Endothelial cell of umbilical vein (primary cell): ENCODE results near the gene DHX16. TPM values are rescaled to one million over a fixed set of nuclear protein-coding genes. Genes with fewer than 3 reads are reported as not detected.

Experiments
- BruUV-seq: library from RNA; stranded (reverse); fragments of 400-500 nt; replicated peaks from 2 replicates; lab custom pipeline; 2021; lab: Mats Ljungman, UMichigan
- CTCF ChIA-PET: fragments of 300-600, 350-600 bp; sonication (Branson Sonifier 250); formaldehyde crosslinking; loops from one replicate; lab custom pipeline; 2021; ENCODE audit warnings: antibody characterized with exemption, inconsistent platforms; lab: Charles Lee
- POLR2A ChIA-PET: fragments of 300-600, 350-600 bp; sonication (Branson Sonifier 250); formaldehyde crosslinking; loops from one replicate; lab custom pipeline; 2021; ENCODE audit warnings: antibody characterized with exemption, inconsistent platforms; lab: Charles Lee
- DNase-seq: peaks from one replicate; pipeline ENCODE4 v3.0.0-alpha.2; 2011; ENCODE audit warnings: low read depth, low spot score
- FAIRE-seq: peaks from 2 replicates; lab custom pipeline; 2011; peaks lifted over from hg19 to GRCh38; lab: Jason Lieb, UNC
- H2AFZ ChIP-seq: 2 replicates; pipeline ENCODE4 v1.6.0; 2012; ENCODE audit warnings: low read depth, low read length, control low read depth, inconsistent platforms
- H3K27ac ChIP-seq: 2 replicates; pipeline ENCODE4 v1.5.1; 2011; ENCODE audit warnings: low read depth, mild to moderate bottlenecking, control low read depth, low read length, moderate library complexity; ENCODE audit not compliant: insufficient read depth
- H3K27me3 ChIP-seq, 2 experiments: 2 replicates each; pipeline versions ENCODE4 v1.6.0 to v1.6.1; 2011; ENCODE audit warnings: low read length in 2 of 2, mixed read lengths in 1 of 2; ENCODE audit not compliant: control insufficient read depth in 2 of 2, insufficient read depth in 2 of 2
- H3K36me3 ChIP-seq, 2 experiments: 2 replicates in 1 of 2; 3 replicates in 1 of 2; pipeline ENCODE4 v1.5.1; 2011; ENCODE audit warnings: low read length in 2 of 2, mild to moderate bottlenecking in 1 of 2, moderate library complexity in 1 of 2; ENCODE audit not compliant: control insufficient read depth in 2 of 2, insufficient read depth in 2 of 2; ENCODE audit errors: extremely low read depth in 1 of 2
- H3K4me1 ChIP-seq: 3 replicates; pipeline ENCODE4 v1.5.1; 2011; ENCODE audit warnings: mild to moderate bottlenecking, low read length; ENCODE audit not compliant: control insufficient read depth, insufficient read depth; ENCODE audit errors: extremely low read depth
- H3K4me2 ChIP-seq: 2 replicates; pipeline ENCODE4 v1.6.1; 2011; ENCODE audit warnings: low read length, control low read depth, mixed read lengths; ENCODE audit not compliant: insufficient read depth
- H3K4me3 ChIP-seq, 3 experiments: fragments of 200-600 bp in 1 of 3; sonication (generic), shearing (Covaris generic) in 1 of 3; replicated peaks in 1 of 3; 2 replicates each; pipeline ENCODE4 v1.5.1; 2011 to 2016; ENCODE audit warnings: control low read depth in 3 of 3, low read length in 3 of 3, mild to moderate bottlenecking in 2 of 3, inconsistent platforms in 1 of 3, low read depth in 1 of 3, moderate library complexity in 1 of 3; ENCODE audit not compliant: insufficient read depth in 1 of 3
- H3K79me2 ChIP-seq: 2 replicates; pipeline ENCODE4 v1.6.0; 2012; ENCODE audit warnings: low read length, inconsistent platforms; ENCODE audit not compliant: control insufficient read depth, insufficient read depth
- H3K9ac ChIP-seq: replicated peaks from 2 replicates; pipeline ENCODE3; 2011; ENCODE audit warnings: low read length, control low read depth; ENCODE audit not compliant: insufficient read depth; ENCODE audit errors: extremely low read depth
- H3K9me1 ChIP-seq: replicated peaks from 3 replicates; pipeline ENCODE4 v1.6.0; 2011; ENCODE audit warnings: mild to moderate bottlenecking, low read length; ENCODE audit not compliant: control insufficient read depth, insufficient read depth; ENCODE audit errors: extremely low read depth
- H3K9me3 ChIP-seq: replicated peaks from 2 replicates; pipeline ENCODE4 v1.5.1; 2012; ENCODE audit warnings: low read length, inconsistent platforms; ENCODE audit not compliant: control insufficient read depth, insufficient read depth
- H4K20me1 ChIP-seq: replicated peaks from 2 replicates; pipeline ENCODE3; 2011; ENCODE audit warnings: mild to moderate bottlenecking, low read length; ENCODE audit not compliant: control insufficient read depth, insufficient read depth; ENCODE audit errors: extremely low read depth
- CTCF ChIP-seq, 2 donors: IDR thresholded peaks; 1 replicate in 1 of 2; 2 replicates in 1 of 2; pipeline ENCODE4 v1.5.1; 2011; ENCODE audit warnings: low read length in 2 of 2, mild to moderate bottlenecking in 2 of 2, moderate library complexity in 2 of 2, control low read depth in 1 of 2, inconsistent platforms in 1 of 2, low read depth in 1 of 2; ENCODE audit not compliant: insufficient read depth in 1 of 2; ENCODE audit errors: extremely low read depth in 1 of 2
- EZH2 ChIP-seq: IDR thresholded peaks from 2 replicates; pipeline ENCODE4 v1.6.1; 2012; ENCODE audit warnings: borderline replicate concordance, low read depth, mild to moderate bottlenecking, moderate library complexity, low read length, inconsistent platforms; ENCODE audit not compliant: severe bottlenecking
- FOS ChIP-seq: IDR thresholded peaks from 2 replicates; pipeline ENCODE4 v1.6.1; 2011; ENCODE audit warnings: mild to moderate bottlenecking, low read length, moderate library complexity, borderline replicate concordance; ENCODE audit not compliant: insufficient read depth
- GATA2 ChIP-seq: IDR thresholded peaks from 2 replicates; pipeline ENCODE4 v1.7.0; 2011; ENCODE audit warnings: low read depth, mild to moderate bottlenecking, moderate library complexity, mixed read lengths, low read length; ENCODE audit not compliant: insufficient read length, insufficient read depth
- JUN ChIP-seq: IDR thresholded peaks from 2 replicates; pipeline ENCODE4 v1.6.1; 2011; ENCODE audit warnings: borderline replicate concordance, low read depth; ENCODE audit not compliant: insufficient read length, insufficient read depth
- MAX ChIP-seq: IDR thresholded peaks from 2 replicates; pipeline ENCODE4 v1.6.1; 2011; ENCODE audit not compliant: insufficient read depth, insufficient read length
- MYC ChIP-seq: IDR thresholded peaks from one replicate; pipeline ENCODE4 v1.6.1; 2011; ENCODE audit warnings: mild to moderate bottlenecking, low read depth, low read length
- POLR2A ChIP-seq: IDR thresholded peaks from 2 replicates; pipeline ENCODE4 v1.6.1; 2012; ENCODE audit warnings: low read depth, mild to moderate bottlenecking, control low read depth, low read length
- POLR2AphosphoS5 ChIP-seq: IDR thresholded peaks from 2 replicates; pipeline ENCODE4 v1.6.1; 2012; ENCODE audit warnings: low read depth, mild to moderate bottlenecking, control low read depth, low read length, moderate library complexity; ENCODE audit not compliant: insufficient read depth
- dilution Hi-C: fragments of 300-500 bp; cut with MboI; formaldehyde crosslinking; loops from one replicate; pipeline ENCODE4 v1.15.0; 2019; ENCODE audit warnings: low sequenced_read_pairs; ENCODE audit not compliant: extremely low pct_ligation_motif_present
- intact Hi-C: fragments of 100-400 bp; cut with micrococcal nuclease; formaldehyde crosslinking; loops from one replicate; pipeline ENCODE4 v1.10.0; 2022
- polyA plus RNA-seq, 4 experiments: library from polyadenylated mRNA; depleted of rRNA in 3 of 4; stranded (reverse) in 3 of 4; unstranded in 1 of 4; fragments of >200 nt; gene quantifications; 2 replicates each; pipeline versions ENCODE4 v1.2.1 to v1.2.3, GENCODE V29; 2011 to 2012; ENCODE audit warnings: missing spikeins in 1 of 4
- total RNA-seq: library from RNA; stranded (reverse); gene quantifications from 2 replicates; pipeline ENCODE4 v1.2.3, GENCODE V29; 2021

Gene DHX16
- total and polyA plus RNA-seq, 2 donors (not counting 3 experiments of a cell fraction or from before 2014, with no cell fraction given): 38.2 to 66.5 TPM

DNA sequence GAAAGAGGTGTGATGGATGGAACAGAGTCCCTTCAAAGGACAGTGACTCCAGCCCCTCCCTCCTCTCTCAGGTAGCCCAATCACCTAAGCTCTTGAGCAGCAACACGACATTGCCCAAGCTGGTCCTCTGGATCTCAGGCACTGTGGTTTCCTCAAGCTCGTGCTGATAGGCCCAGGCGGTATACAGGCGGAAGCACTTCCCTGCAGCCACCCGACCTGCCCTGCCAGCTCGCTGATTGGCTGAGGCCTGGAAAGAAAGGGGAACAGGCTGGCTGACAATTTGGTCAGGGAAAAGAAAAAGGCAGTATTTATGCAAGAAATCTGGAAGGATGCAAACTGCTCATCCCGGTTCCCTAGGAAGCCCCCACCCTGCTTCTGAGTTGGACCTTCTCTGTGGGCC is 16.3 kb downstream of the DHX16 start:
- BruUV-seq: no TSS peak
- Histone ChIP-seq H3K9me3 (no peaks in the 10 kb centered on the region), H3K4me3 (no peak overlapping the region), H3K9me1 (no peaks in the 10 kb centered on the region), H3K9ac (no peak overlapping the region), H2AFZ (no peak overlapping the region), H3K27ac (no peak overlapping the region), H3K36me3 (peaks cover 23 to 55% of the 10 kb centered on the region in 2 experiments), H3K79me2 (no peaks in the 10 kb centered on the region), H3K4me2 (no peak overlapping the region), H4K20me1 (no peaks in the 10 kb centered on the region), H3K27me3 (no peaks in the 10 kb centered on the region), H3K4me1 (no peaks in the 10 kb centered on the region)
- DNase-seq: no peak
- intact Hi-C loops (no loop called here), dilution Hi-C loops (no loop called here)
- no peak for TF ChIP-seq POLR2A
- no peak for TF ChIP-seq POLR2AphosphoS5
- TF ChIP-seq MYC: no peak
- no peak for TF ChIP-seq FOS
- TF ChIP-seq EZH2: no peak
- TF ChIP-seq MAX: no peak
- TF ChIP-seq GATA2: no peak
- TF ChIP-seq CTCF (IDR thresholded peaks at IDR 0.05; ENCODE audit: extremely low read depth in 1 of 2, insufficient read depth in 1 of 2, low read depth in 1 of 2, low read length in 2 of 2): no peak
- no peak for TF ChIP-seq JUN
- ChIA-PET POLR2A (no interaction called here), CTCF (interaction anchor here (0.5 to 1.1 kb wide), 3 partner anchors 8 to 74 kb away, joined by 3 read pairs; no protein-coding TSS in a partner anchor)
- no peak for FAIRE-seq
